OCI-LY7 (cell line): ENCODE results near the gene HIP1. TPM values are rescaled to one million over a fixed set of nuclear protein-coding genes. Genes with fewer than 3 reads are reported as not detected.

ENCODE experiments used
- BruUV-seq: library from RNA; stranded (reverse); fragments of 400-500 nt; replicated peaks from 2 replicates; lab custom pipeline; 2021; lab: Mats Ljungman, UMichigan
- CTCF ChIA-PET: fragments of 300-600 bp; sonication (Branson Sonifier 250); formaldehyde crosslinking; loops from one replicate; lab custom pipeline; 2022; ENCODE audit warnings: antibody characterized with exemption; ENCODE audit not compliant: unreplicated experiment; lab: Charles Lee
- POLR2A ChIA-PET: fragments of 300-600 bp; sonication (Branson Sonifier 250); formaldehyde crosslinking; loops from one replicate; lab custom pipeline; 2022; ENCODE audit warnings: antibody characterized with exemption; lab: Charles Lee
- DNase-seq: peaks from one replicate; pipeline ENCODE4 v3.0.0-alpha.2; 2015; ENCODE audit warnings: low spot score
- H2AFZ ChIP-seq: fragments of 200-600 bp; sonication (generic), shearing (Covaris generic); 2 replicates; pipeline ENCODE4 v1.6.1; 2014; ENCODE audit warnings: mild to moderate bottlenecking, antibody characterized with exemption, low read length, moderate library complexity
- H3K27ac ChIP-seq: fragments of 200-600 bp; sonication (generic); 2 replicates; pipeline ENCODE4 v1.5.1; 2014; ENCODE audit warnings: mixed run types, low read depth, mild to moderate bottlenecking, moderate library complexity, low read length, inconsistent platforms; ENCODE audit not compliant: poor library complexity, severe bottlenecking
- H3K36me3 ChIP-seq: fragments of 200-600 bp; sonication (generic); 2 replicates; pipeline ENCODE4 v1.6.1; 2014; ENCODE audit warnings: mild to moderate bottlenecking, antibody characterized with exemption, low read length, moderate library complexity, mixed read lengths; ENCODE audit not compliant: insufficient read depth
- H3K4me1 ChIP-seq: fragments of 200-600 bp; sonication (generic); 2 replicates; pipeline ENCODE4 v1.5.1; 2014; ENCODE audit warnings: mild to moderate bottlenecking, low read length; ENCODE audit not compliant: insufficient read depth, poor library complexity, severe bottlenecking
- H3K4me2 ChIP-seq: fragments of 200-600 bp; sonication (generic); 2 replicates; pipeline ENCODE4 v1.6.1; 2014; ENCODE audit warnings: mild to moderate bottlenecking, low read length
- H3K4me3 ChIP-seq: fragments of 200-600 bp; sonication (generic); 2 replicates; pipeline ENCODE4 v1.5.1; 2014; ENCODE audit warnings: mild to moderate bottlenecking, low read depth, low read length; ENCODE audit not compliant: poor library complexity, severe bottlenecking
- H3K79me2 ChIP-seq: fragments of 200-600 bp; sonication (generic); 2 replicates; pipeline ENCODE4 v1.6.1; 2016; ENCODE audit warnings: low read depth, mild to moderate bottlenecking, low read length, moderate library complexity, mixed read lengths; ENCODE audit not compliant: insufficient read depth
- H3K9me2 ChIP-seq: fragments of 200-600 bp; sonication (generic); 2 replicates; pipeline ENCODE4 v1.6.1; 2016; ENCODE audit warnings: mild to moderate bottlenecking, low read length, mixed read lengths; ENCODE audit not compliant: insufficient read depth
- H3K9me3 ChIP-seq: fragments of 200-600 bp; sonication (generic); 2 replicates; pipeline ENCODE4 v1.6.1; 2014; ENCODE audit warnings: mild to moderate bottlenecking, mixed run types, low read length, mixed read lengths
- H4K20me1 ChIP-seq: fragments of 200-600 bp; sonication (generic); 2 replicates; pipeline ENCODE4 v1.6.1; 2014; ENCODE audit warnings: mild to moderate bottlenecking, antibody characterized with exemption, low read length, moderate library complexity, mixed read lengths; ENCODE audit not compliant: insufficient read depth
- CTCF ChIP-seq: fragments of 200-600 bp; sonication (generic); conservative IDR thresholded peaks from 2 replicates; pipeline ENCODE4 v1.5.1; 2014; ENCODE audit warnings: mild to moderate bottlenecking, antibody characterized with exemption, low read length, moderate library complexity, mixed read lengths
- EZH2phosphoT487 ChIP-seq: fragments of 200-600 bp; sonication (generic); IDR thresholded peaks from 2 replicates; pipeline ENCODE4 v1.6.1; 2018; ENCODE audit warnings: low read depth, borderline replicate concordance, mild to moderate bottlenecking, mixed run types, antibody characterized with exemption, low read length, moderate library complexity, mixed read lengths
- intact Hi-C: fragments of 100-400 bp; cut with micrococcal nuclease; formaldehyde crosslinking; loops from one replicate; pipeline ENCODE4 v1.10.0; 2022; ENCODE audit not compliant: unreplicated experiment
- total RNA-seq, 2 experiments: library from RNA; depleted of rRNA in 1 of 2; stranded (reverse); fragments of >200 nt in 1 of 2; shearing (Covaris generic) in 1 of 2; gene quantifications; 2 replicates each; pipeline ENCODE4 v1.2.3, GENCODE V29; 2014 to 2022

Gene HIP1
- total RNA-seq, 2 experiments from 2014 or later: 15.0 to 27.8 TPM

GRCh38 chr7:75628055-75628454 is 110.7 kb downstream of the HIP1 start:
- Histone ChIP-seq H3K4me1 (peaks cover 21% of the 10 kb centered on the region), H3K4me3 (no peak overlapping the region), H2AFZ (no peak overlapping the region), H3K27ac (no peak overlapping the region), H3K79me2 (no peaks in the 10 kb centered on the region), H4K20me1 (no peaks in the 10 kb centered on the region), H3K4me2 (no peak overlapping the region), H3K36me3 (peaks cover 11% of the 10 kb centered on the region), H3K9me3 (peaks cover 9% of the 10 kb centered on the region; the same call in 1 of the 2 replicates), H3K9me2 (no peaks in the 10 kb centered on the region)
- TF ChIP-seq EZH2phosphoT487 (no peak), CTCF (no peak)
- no peak for DNase-seq
- ChIA-PET CTCF (no interaction called here), POLR2A (no interaction called here)
- intact Hi-C loops: no loop called here
- no TSS peak for BruUV-seq

DNA sequence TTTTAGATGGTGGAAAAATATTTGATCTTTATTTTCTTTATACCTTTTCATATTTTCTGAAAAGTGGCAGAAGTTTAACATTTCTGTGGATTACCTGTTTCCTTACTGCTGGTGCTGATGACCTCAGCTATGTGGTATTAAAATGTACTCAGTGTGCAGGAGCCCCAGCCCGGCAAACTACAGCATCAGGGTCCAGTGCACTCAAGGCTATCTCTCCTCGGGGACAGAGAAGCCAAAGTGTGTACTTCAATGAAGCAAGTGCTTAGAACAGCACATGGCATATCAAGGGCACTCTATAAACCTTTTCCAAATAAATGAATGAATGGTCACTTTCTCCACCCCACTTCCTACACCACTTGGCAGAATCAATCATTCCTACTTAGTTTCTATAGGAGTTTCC is 111.8 kb downstream of the HIP1 start:
- intact Hi-C loops: no loop called here
- H3K9me3 ChIP-seq: peaks cover 9% of the 10 kb centered on the region; the same call in 1 of the 2 replicates
- peaks cover 11% of the 10 kb centered on the region for H3K36me3 ChIP-seq
- TF ChIP-seq EZH2phosphoT487: no peak
- no peak for TF ChIP-seq CTCF
- BruUV-seq: no TSS peak
- no peaks in the 10 kb centered on the region for H3K9me2 ChIP-seq
- no peaks in the 10 kb centered on the region for H3K79me2 ChIP-seq
- no peak overlapping the region for H2AFZ ChIP-seq
- H3K4me1 ChIP-seq: peaks cover 21% of the 10 kb centered on the region
- no peak overlapping the region for H3K27ac ChIP-seq
- no peaks in the 10 kb centered on the region for H4K20me1 ChIP-seq
- DNase-seq: no peak
- H3K4me2 ChIP-seq: no peak overlapping the region
- ChIA-PET CTCF (no interaction called here), POLR2A (no interaction called here)
- H3K4me3 ChIP-seq: no peak overlapping the region

GRCh38 chr7:75625868-75626267 is 112.9 kb downstream of the HIP1 start:
- Histone ChIP-seq H3K4me3 (no peak overlapping the region), H3K9me2 (no peaks in the 10 kb centered on the region), H3K4me1 (peaks cover 27% of the 10 kb centered on the region), H2AFZ (no peak overlapping the region), H3K9me3 (peaks cover 14% of the 10 kb centered on the region; the same call in 1 of the 2 replicates), H3K79me2 (no peaks in the 10 kb centered on the region), H3K36me3 (peaks cover 11% of the 10 kb centered on the region), H4K20me1 (no peaks in the 10 kb centered on the region), H3K4me2 (no peak overlapping the region), H3K27ac (no peak overlapping the region)
- intact Hi-C loops: no loop called here
- ChIA-PET POLR2A (interaction anchor here (0.7 kb wide), 1 partner anchor 1538 kb away, joined by 3 read pairs; no protein-coding TSS in a partner anchor), CTCF (no interaction called here)
- DNase-seq: no peak
- TF ChIP-seq CTCF (no peak), EZH2phosphoT487 (no peak)
- BruUV-seq: no TSS peak
